HUES64 (cell line): ENCODE results near the gene NTM.
"Not testable (repeated sequence)": the region's sequence is repeated elsewhere in the genome, so short reads cannot be mapped to it uniquely, and the experiment has no call there.

Experiments
- H3K27ac ChIP-seq: 2 replicates; pipeline ENCODE4 v1.7.0; 2013; ENCODE audit warnings: low read depth, low read length, inconsistent platforms
- H3K27me3 ChIP-seq: 2 replicates; pipeline ENCODE4 v1.6.1; 2013; ENCODE audit warnings: mild to moderate bottlenecking, low read length; ENCODE audit not compliant: insufficient read depth
- H3K36me3 ChIP-seq: 2 replicates; pipeline ENCODE4 v1.6.1; 2013; ENCODE audit warnings: mild to moderate bottlenecking, low read length; ENCODE audit not compliant: insufficient read depth
- H3K4me1 ChIP-seq: 2 replicates; pipeline ENCODE4 v1.6.1; 2013; ENCODE audit warnings: mild to moderate bottlenecking, low read length, moderate library complexity; ENCODE audit not compliant: insufficient read depth
- H3K4me3 ChIP-seq: 2 replicates; pipeline ENCODE4 v1.5.1; 2013; ENCODE audit warnings: mild to moderate bottlenecking, low read length, moderate library complexity
- H3K9ac ChIP-seq: 2 replicates; pipeline ENCODE4 v1.6.1; 2013; ENCODE audit warnings: mild to moderate bottlenecking, low read depth, low read length
- H3K9me3 ChIP-seq: 2 replicates; pipeline ENCODE4 v1.6.1; 2013; ENCODE audit warnings: low read depth, low read length; ENCODE audit not compliant: insufficient read depth
- WGBS: fragments of 150-250, 120-280 bp; methylation state at CpG from one replicate; pipeline ENCODE4 v1.1.7; 2013; ENCODE audit warnings: missing lambda C conversion rate; 5-methylcytosine and 5-hydroxymethylcytosine counted together

Gene NTM

DNA sequence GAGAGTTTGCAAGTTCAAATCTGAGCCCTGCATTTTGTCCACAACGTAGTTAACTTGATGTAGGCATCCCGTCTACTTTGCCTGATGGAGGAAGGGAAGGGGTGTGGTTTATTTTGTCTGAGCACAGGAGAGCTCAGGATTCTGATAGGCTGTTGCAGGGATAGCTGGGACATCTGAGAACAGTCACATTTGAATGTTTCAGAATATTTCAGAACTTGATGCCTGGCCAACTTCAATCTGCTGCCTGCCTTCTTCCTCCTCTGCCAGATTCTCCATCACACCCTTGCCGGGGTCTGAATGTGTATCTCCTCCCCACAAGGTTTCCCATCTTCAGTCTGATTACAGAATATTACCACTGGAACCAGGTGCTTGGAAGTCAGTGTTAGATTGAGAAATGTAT is 51.6 kb downstream of the NTM start:
- 90% methylated on average over 3 of the region's 3 CpGs for WGBS
- Histone ChIP-seq H3K4me3 (no peak overlapping the region), H3K4me1 (no peaks in the 10 kb centered on the region), H3K27me3 (no peaks in the 10 kb centered on the region), H3K9ac (no peak overlapping the region), H3K27ac (no peak overlapping the region), H3K9me3 (no peaks in the 10 kb centered on the region), H3K36me3 (no peaks in the 10 kb centered on the region)

DNA sequence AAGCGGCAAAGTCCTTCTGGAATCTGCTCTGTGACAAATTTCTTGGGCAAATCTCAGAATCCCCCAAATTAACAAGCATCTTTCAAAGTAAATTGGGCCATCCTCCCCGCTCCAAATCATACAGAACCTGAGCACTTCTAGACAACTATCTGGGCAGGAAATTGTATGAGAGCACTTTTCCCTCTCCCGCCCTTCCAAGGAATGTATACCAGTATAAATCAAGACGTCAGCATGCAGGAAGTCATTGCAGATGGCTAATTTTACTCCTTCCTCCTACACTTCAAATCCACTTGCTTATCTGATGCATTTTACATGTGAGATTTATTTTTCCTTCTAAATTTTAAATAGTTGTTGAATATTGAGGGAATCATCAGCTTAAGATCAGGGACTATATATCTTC is 52.1 kb downstream of the NTM start:
- Histone ChIP-seq H3K27ac (no peak overlapping the region), H3K9ac (no peak overlapping the region)
- WGBS = 94% methylated on average over 4 of the region's 4 CpGs

DNA sequence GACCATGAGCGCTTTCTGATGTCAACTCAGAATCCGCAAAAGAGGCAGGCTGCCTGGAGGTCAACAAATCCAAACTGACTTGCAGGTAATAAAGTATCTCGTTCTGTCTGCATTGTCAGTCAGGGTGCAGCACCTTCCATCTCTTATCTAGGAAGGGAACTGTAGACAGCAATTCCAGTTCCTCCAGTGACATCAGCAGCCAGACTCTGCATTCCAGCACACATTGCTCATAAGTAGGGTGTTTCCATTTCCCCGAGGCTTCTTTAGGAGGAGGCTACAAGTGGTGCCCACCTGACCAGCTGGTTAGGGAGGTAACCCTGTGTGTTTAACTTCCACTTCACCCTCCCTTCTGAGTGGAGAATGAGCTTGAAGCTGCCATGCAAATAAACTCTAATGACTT is 53.3 kb downstream of the NTM start:
- H3K4me1 ChIP-seq = no peaks in the 10 kb centered on the region
- 91% methylated on average over 3 of the region's 4 CpGs for WGBS
- no peak overlapping the region for H3K9ac ChIP-seq
- no peaks in the 10 kb centered on the region for H3K36me3 ChIP-seq
- H3K4me3 ChIP-seq = no peak overlapping the region
- no peaks in the 10 kb centered on the region for H3K9me3 ChIP-seq
- H3K27ac ChIP-seq = no peak overlapping the region
- H3K27me3 ChIP-seq = no peaks in the 10 kb centered on the region

More for the DNA sequence above, 52.1 kb downstream of the NTM start:
- H3K9me3 ChIP-seq = no peaks in the 10 kb centered on the region
- no peaks in the 10 kb centered on the region for H3K27me3 ChIP-seq
- H3K4me1 ChIP-seq = no peaks in the 10 kb centered on the region
- no peaks in the 10 kb centered on the region for H3K36me3 ChIP-seq
- H3K4me3 ChIP-seq = no peak overlapping the region

DNA sequence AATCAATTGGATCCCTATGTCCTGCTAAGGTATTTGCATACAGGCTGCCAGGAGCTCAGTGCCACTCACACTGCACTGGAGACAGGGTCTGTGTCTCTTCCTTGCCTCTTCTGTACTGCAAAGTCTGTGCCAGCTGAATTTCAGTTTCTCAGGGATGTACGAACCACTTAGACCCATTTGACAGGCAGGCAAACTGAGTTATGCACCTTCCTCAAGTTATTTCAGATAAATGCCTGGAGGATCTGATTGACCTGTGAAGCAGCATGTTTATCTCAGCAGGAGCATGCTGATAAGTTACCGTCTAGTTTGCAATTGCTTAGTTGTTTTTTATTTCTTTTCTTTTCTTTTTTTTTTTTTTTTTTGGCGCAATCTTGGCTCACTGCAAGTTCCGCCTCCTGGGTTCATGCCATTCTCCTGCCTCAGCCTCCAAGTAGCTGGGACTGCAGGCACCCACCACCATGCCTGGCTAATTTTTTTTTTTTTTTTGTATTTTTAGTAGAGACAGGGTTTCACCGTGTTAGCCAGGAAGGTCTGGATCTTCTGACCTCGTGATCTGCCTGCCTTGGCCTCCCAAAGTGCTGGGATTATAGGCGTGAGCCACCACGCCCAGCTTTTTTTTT is 54.0 kb downstream of the NTM start:
- not testable (repeated sequence) for H3K9me3 ChIP-seq, H3K4me1 ChIP-seq, H3K27me3 ChIP-seq, H3K9ac ChIP-seq, H3K36me3 ChIP-seq, H3K27ac ChIP-seq, H3K4me3 ChIP-seq
- 89% methylated on average over 6 of the region's 8 CpGs for WGBS

DNA sequence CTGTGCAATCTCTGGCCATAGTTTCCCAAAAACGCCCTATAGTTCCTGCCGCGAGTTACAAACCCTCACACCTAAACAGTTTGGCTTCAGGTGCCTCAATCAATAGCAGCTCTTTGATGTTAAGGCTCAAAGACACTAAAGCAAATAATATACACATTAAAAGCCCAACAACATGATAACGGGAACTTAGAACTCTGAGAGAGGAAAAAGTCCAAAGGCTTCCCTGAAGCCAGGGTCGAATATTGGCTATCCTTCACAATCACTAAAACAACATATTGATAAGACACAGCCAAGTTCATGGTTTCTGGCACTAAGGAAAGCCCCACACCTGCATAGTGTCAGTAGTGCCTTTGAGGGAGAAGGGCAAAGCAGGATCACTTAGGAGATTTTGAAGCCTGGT is 54.9 kb downstream of the NTM start:
- no peak overlapping the region for H3K4me3 ChIP-seq
- H3K27ac ChIP-seq = no peak overlapping the region
- no peaks in the 10 kb centered on the region for H3K36me3 ChIP-seq
- H3K9me3 ChIP-seq = no peaks in the 10 kb centered on the region
- WGBS = 93% methylated on average over 5 of the region's 5 CpGs
- no peaks in the 10 kb centered on the region for H3K27me3 ChIP-seq
- no peak overlapping the region for H3K9ac ChIP-seq
- no peaks in the 10 kb centered on the region for H3K4me1 ChIP-seq

DNA sequence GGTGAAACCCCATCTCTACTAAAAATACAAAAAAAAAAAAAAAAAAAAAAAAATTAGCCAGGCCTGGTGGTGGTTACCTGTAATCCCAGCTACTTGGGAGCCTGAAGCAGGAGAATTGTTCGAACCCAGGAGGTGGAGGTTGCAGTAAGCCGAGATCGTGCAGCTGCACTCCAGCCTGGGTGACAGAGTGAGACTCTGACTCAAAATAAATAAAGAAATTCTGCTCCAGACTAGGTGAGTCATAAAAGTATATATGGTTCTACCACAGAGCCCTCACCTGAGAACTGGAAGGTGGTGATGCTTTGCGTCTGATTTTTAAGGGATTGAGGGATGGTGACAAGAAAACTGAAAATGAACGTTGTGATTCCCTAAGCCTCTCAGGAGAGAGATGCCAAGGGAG is 58.4 kb downstream of the NTM start:
- 96% methylated on average over 5 of the region's 5 CpGs for WGBS
- Histone ChIP-seq H3K27me3 (no peaks in the 10 kb centered on the region), H3K4me3 (no peak overlapping the region), H3K4me1 (no peaks in the 10 kb centered on the region; the same call in 1 of the 2 replicates), H3K27ac (no peak overlapping the region), H3K9me3 (no peaks in the 10 kb centered on the region), H3K9ac (no peak overlapping the region), H3K36me3 (no peaks in the 10 kb centered on the region)

DNA sequence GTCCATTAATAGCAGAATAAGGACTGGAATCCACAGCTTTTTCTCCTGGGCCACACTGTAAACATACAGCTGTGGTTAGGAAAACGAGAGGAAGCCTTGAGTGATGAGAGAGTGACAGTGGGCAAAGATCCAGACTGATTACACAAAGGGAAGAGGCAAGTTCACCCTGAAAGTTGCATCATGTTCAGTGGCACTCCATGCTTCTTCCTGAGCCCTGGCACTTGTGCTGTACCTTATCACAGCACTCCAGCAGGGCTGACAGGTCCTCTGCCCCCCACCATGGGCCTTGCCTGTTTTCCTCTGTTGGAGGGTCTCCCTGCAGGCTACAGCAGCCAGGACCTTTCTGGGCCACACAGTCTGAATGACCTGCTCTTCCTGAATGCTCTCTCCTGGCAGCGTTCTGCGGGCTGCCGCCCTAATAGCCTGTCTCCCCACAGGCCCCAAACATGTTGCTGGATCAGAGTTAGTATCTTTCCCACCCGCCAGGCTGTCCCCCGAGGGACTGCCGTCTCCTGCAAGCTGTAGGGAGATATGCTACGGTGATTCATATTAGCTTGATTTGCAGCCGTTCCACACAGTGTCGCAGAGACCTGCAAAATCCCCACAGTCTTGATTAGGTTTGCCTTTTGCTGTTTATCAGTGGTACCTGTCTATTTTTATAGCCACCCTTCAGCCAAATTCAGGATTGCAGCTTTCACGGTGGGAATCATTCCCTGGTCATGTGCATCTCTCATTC is 60.2 kb downstream of the NTM start:
- H3K27me3 ChIP-seq = no peaks in the 10 kb centered on the region

DNA sequence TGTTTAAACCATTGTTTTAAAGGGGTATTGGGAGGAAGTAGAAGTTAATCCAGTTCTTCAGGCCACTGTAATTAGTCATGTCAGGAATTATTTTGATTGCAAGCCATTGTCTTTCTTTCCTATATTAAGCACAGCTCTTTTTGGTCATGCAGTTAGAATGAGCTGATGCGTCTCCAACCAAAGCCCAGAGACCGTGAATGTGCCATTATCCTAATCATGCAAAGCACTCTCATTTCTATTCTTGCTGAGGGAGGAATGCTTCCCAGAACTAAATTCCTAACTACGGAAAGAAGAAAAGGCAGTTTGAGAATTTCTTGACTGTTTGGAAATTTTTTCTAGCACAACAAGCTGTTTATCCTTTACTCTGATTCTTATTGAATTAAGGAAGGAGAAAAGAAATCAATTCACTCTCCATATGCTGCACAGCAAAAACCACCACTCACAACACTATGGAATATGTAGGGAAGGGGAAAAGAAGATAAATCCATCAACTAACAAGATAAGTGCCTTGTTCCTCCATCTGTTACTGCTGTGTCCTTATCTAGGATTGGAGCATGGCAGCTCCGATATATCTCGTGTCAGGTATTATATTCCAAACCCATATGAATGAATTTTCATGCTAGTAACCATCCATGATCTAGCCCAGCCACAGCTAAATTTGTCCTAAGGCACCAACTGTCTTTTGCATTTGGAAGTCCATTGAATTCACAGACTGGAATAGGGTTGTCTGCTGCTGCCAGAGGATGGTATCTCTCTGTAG is 70.8 kb downstream of the NTM start:
- no peak overlapping the region for H3K27ac ChIP-seq
- H3K36me3 ChIP-seq = no peaks in the 10 kb centered on the region
- H3K9me3 ChIP-seq = peaks cover 19% of the 10 kb centered on the region
- no peaks in the 10 kb centered on the region for H3K4me1 ChIP-seq
- H3K27me3 ChIP-seq = no peaks in the 10 kb centered on the region
- no peak overlapping the region for H3K4me3 ChIP-seq
- H3K9ac ChIP-seq = no peak overlapping the region
- 94% methylated on average over 4 of the region's 5 CpGs for WGBS

More for the DNA sequence above, 60.2 kb downstream of the NTM start:
- 90% methylated on average over 11 of the region's 11 CpGs for WGBS
- H3K9ac ChIP-seq = no peak overlapping the region
- no peaks in the 10 kb centered on the region; the same call in 1 of the 2 replicates for H3K4me1 ChIP-seq
- no peak overlapping the region for H3K27ac ChIP-seq
- H3K9me3 ChIP-seq = no peaks in the 10 kb centered on the region
- H3K36me3 ChIP-seq = no peaks in the 10 kb centered on the region
- H3K4me3 ChIP-seq = no peak overlapping the region

DNA sequence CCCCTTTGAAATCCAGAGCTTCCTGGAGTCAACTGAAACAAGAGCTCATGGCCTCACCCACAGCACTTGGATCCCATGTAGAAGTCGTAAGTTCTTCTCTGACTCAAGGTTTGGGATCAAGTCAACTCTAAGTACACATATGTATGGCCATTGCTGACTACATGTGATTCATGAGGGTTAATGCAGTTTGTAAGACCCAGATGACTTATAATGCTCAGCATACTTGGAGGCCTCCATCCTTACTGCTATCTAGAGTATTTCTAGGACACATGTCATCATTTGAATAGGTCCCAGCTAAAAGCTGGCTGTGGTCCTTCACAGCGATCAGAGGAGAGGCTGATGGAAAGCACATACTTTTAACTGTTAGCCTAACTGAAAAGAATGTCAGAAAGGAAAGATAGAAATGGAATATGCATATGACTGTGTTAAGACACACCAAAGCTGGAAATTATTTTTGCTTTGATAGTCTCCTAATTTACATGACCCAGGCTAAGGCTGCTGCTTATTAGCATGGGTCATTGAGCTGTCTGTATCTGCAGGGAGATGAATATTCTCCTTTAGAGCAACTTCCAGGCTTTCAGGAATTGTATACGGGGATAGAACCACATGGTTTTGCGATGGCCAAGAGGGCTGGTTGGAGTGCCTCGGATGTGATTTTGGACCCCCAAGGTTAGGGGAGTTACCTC is 76.3 kb downstream of the NTM start:
- Histone ChIP-seq H3K27me3 (no peaks in the 10 kb centered on the region), H3K9me3 (no peaks in the 10 kb centered on the region), H3K4me3 (no peak overlapping the region), H3K36me3 (no peaks in the 10 kb centered on the region), H3K27ac (no peak overlapping the region), H3K4me1 (peaks cover 5% of the 10 kb centered on the region), H3K9ac (no peak overlapping the region)
- 96% methylated on average over 5 of the region's 5 CpGs for WGBS

DNA sequence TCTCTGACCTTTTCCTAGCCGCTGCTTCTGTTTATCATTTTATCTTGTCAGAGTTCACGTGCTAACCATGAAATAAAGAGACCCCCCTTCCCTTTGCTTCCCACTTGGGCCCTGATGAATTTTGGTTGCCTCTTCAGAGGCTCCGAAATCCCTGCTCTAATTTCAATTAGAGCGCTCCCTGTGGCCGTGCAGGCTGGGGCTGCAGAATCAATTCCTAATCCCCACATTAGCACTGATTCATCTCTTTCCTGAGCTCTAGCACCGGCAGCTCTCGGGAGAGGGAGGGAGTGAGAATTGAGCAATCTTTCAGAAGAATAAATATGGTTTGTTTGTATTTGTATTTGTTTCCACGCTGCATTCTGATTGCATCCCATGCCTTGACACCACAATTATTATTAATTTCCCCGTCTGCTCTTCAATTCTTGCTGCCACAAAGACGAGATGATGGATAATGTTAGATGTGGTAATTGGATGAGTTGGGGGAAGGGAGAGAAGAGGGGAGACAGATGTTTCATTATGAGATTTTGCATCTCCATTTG is 76.9 kb downstream of the NTM start:
- no peaks in the 10 kb centered on the region for H3K36me3 ChIP-seq
- peaks cover 5% of the 10 kb centered on the region for H3K4me1 ChIP-seq
- no peak overlapping the region for H3K9ac ChIP-seq
- H3K27ac ChIP-seq = no peak overlapping the region
- H3K4me3 ChIP-seq = no peak overlapping the region
- no peaks in the 10 kb centered on the region; the same call in 1 of the 2 replicates for H3K9me3 ChIP-seq
- H3K27me3 ChIP-seq = no peaks in the 10 kb centered on the region
- 91% methylated on average over 8 of the region's 10 CpGs for WGBS

DNA sequence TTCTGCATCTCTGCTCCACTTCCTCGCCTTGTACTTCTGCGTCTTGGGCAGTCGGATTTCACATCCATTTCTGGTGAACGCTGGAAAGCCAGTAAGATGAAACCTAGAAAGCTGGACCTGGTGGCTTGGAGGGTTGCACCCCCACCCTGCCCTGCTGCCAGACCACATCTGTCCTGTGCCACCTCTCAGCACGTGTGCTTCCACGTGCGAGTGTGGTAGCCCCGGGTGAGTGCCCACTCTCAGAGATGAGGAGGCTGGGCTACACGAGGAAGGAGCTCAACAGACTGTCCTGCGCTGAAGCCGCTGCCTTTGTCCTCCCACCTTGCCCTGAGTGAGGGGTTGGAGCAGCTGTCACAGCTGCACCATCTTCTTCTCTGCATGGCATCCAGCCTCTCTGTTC is 77.5 kb downstream of the NTM start:
- no peaks in the 10 kb centered on the region; the same call in 1 of the 2 replicates for H3K9me3 ChIP-seq
- no peaks in the 10 kb centered on the region for H3K27me3 ChIP-seq
- 92% methylated on average over 11 of the region's 11 CpGs for WGBS
- no peaks in the 10 kb centered on the region for H3K36me3 ChIP-seq
- no peak overlapping the region for H3K9ac ChIP-seq
- peaks cover 5% of the 10 kb centered on the region for H3K4me1 ChIP-seq
- no peak overlapping the region for H3K4me3 ChIP-seq
- H3K27ac ChIP-seq = no peak overlapping the region
